NCI-H2107 treated with DMSO at 0.1 percent for 48 hours (cell line): Measurements from ENCODE around the gene C10orf143.
"Not testable (repeated sequence)": the region's sequence is repeated elsewhere in the genome, so short reads cannot be mapped to it uniquely, and the experiment has no call there.

Source experiments
- DNase-seq: peaks from one replicate; lab custom pipeline; 2025; ENCODE audit not compliant: unreplicated experiment; lab: John Stamatoyannopoulos, UW

The C10orf143 gene

GRCh38 chr10:130112821-130113220 lies 2.2 kb upstream of the C10orf143 start:
- DNase-seq = no peak

- no peak for DNase-seq
Measured at GRCh38 chr10:130111852-130112180, 1.2 kb upstream of the C10orf143 start.

GRCh38 chr10:130111113-130111851 lies 652 bp upstream of the C10orf143 start:
- peak; percentile 77 for DNase-seq

GRCh38 chr10:130109796-130110245 lies 809 bp downstream of the C10orf143 start:
- peak; percentile 10 for DNase-seq

- no peak for DNase-seq
Measured at GRCh38 chr10:130108934-130109604, 1.6 kb downstream of the C10orf143 start.

- not testable (repeated sequence) for DNase-seq
Measured at GRCh38 chr10:130108146-130108545, 2.5 kb downstream of the C10orf143 start.

GRCh38 chr10:130105724-130106123 lies 4.9 kb downstream of the C10orf143 start:
- DNase-seq = no peak

- DNase-seq = no peak
Measured at GRCh38 chr10:130099344-130099743, 11.3 kb downstream of the C10orf143 start.

GRCh38 chr10:130090565-130090964 lies 20.1 kb downstream of the C10orf143 start:
- DNase-seq = not testable (repeated sequence)

GRCh38 chr10:130080461-130080814 lies 30.2 kb downstream of the C10orf143 start:
- DNase-seq = no peak

GRCh38 chr10:130079614-130080460 lies 30.8 kb downstream of the C10orf143 start:
- no peak for DNase-seq

- no peak for DNase-seq
Measured at GRCh38 chr10:130078120-130078519, 32.5 kb downstream of the C10orf143 start.

GRCh38 chr10:130076681-130077080 lies 33.9 kb downstream of the C10orf143 start:
- no peak for DNase-seq

GRCh38 chr10:130074639-130075038 lies 36.0 kb downstream of the C10orf143 start:
- no peak for DNase-seq

- DNase-seq = no peak
Measured at GRCh38 chr10:130073912-130074311, 36.7 kb downstream of the C10orf143 start.

GRCh38 chr10:130072247-130072646 lies 38.4 kb downstream of the C10orf143 start:
- no peak for DNase-seq

GRCh38 chr10:130067893-130068292 lies 42.7 kb downstream of the C10orf143 start:
- no peak for DNase-seq

GRCh38 chr10:130066743-130067142 lies 43.9 kb downstream of the C10orf143 start:
- DNase-seq = no peak

GRCh38 chr10:130065251-130065650 lies 45.4 kb downstream of the C10orf143 start:
- no peak for DNase-seq

- no peak for DNase-seq
Measured at GRCh38 chr10:130064783-130065182, 45.8 kb downstream of the C10orf143 start.

GRCh38 chr10:130062976-130063375 lies 47.7 kb downstream of the C10orf143 start:
- DNase-seq = no peak

GRCh38 chr10:130062201-130062600 lies 48.4 kb downstream of the C10orf143 start:
- no peak for DNase-seq
